ENCODE data around the gene RTTN.

DNA sequence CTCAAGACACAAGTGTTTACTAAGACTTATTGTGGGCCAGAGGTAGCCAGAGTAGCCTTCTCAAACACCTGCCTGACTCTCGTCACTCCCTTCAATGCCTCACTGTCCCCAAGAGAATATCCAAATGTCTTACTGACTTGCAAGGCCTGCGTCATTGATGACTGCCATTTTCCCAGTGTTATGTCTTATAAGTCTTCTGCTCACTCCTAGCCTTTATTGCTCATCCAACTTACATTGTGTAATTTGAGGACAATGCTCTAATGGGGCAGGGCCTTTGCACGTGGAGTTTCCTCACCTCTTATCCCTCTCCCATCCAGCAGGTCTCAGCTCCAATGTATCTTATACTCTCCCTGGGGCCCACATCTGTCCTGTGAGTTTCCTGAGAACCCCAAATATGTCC is 247.7 kb downstream of the RTTN start:
- TF ChIP-seq, protein P1, sequence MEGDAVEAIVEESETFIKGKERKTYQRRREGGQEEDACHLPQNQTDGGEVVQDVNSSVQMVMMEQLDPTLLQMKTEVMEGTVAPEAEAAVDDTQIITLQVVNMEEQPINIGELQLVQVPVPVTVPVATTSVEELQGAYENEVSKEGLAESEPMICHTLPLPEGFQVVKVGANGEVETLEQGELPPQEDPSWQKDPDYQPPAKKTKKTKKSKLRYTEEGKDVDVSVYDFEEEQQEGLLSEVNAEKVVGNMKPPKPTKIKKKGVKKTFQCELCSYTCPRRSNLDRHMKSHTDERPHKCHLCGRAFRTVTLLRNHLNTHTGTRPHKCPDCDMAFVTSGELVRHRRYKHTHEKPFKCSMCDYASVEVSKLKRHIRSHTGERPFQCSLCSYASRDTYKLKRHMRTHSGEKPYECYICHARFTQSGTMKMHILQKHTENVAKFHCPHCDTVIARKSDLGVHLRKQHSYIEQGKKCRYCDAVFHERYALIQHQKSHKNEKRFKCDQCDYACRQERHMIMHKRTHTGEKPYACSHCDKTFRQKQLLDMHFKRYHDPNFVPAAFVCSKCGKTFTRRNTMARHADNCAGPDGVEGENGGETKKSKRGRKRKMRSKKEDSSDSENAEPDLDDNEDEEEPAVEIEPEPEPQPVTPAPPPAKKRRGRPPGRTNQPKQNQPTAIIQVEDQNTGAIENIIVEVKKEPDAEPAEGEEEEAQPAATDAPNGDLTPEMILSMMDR (IDR thresholded peaks at IDR 0.05) = no peak
- TF ChIP-seq, protein P2, sequence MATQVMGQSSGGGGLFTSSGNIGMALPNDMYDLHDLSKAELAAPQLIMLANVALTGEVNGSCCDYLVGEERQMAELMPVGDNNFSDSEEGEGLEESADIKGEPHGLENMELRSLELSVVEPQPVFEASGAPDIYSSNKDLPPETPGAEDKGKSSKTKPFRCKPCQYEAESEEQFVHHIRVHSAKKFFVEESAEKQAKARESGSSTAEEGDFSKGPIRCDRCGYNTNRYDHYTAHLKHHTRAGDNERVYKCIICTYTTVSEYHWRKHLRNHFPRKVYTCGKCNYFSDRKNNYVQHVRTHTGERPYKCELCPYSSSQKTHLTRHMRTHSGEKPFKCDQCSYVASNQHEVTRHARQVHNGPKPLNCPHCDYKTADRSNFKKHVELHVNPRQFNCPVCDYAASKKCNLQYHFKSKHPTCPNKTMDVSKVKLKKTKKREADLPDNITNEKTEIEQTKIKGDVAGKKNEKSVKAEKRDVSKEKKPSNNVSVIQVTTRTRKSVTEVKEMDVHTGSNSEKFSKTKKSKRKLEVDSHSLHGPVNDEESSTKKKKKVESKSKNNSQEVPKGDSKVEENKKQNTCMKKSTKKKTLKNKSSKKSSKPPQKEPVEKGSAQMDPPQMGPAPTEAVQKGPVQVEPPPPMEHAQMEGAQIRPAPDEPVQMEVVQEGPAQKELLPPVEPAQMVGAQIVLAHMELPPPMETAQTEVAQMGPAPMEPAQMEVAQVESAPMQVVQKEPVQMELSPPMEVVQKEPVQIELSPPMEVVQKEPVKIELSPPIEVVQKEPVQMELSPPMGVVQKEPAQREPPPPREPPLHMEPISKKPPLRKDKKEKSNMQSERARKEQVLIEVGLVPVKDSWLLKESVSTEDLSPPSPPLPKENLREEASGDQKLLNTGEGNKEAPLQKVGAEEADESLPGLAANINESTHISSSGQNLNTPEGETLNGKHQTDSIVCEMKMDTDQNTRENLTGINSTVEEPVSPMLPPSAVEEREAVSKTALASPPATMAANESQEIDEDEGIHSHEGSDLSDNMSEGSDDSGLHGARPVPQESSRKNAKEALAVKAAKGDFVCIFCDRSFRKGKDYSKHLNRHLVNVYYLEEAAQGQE (IDR thresholded peaks at IDR 0.05; ENCODE audit: low read depth, low read length) = no peak
- no peak for TF ChIP-seq POLR2AphosphoS5 (IDR thresholded peaks at IDR 0.05; ENCODE audit: low read depth, low read length)

Measured in SK-N-SH (cell line).